Smooth muscle cell (in vitro differentiated cells): ENCODE measurements around the gene EXOC7. TPM values are rescaled to one million over a fixed set of nuclear protein-coding genes. Genes with fewer than 3 reads are reported as not detected.

Experiments used
- DNase-seq: peaks from one replicate; lab custom pipeline; 2025; ENCODE audit not compliant: unreplicated experiment; lab: John Stamatoyannopoulos, UW
- H2AFZ ChIP-seq: fragments of 200-600 bp; sonication (generic); 2 replicates; pipeline ENCODE4 v1.6.0; 2016; ENCODE audit warnings: antibody characterized with exemption, low read depth, mild to moderate bottlenecking
- H3F3A ChIP-seq: fragments of 200-600 bp; sonication (generic); 2 replicates; pipeline ENCODE4 v1.6.0; 2017; ENCODE audit warnings: antibody characterized with exemption, low read depth
- H3K27ac ChIP-seq: fragments of 200-600 bp; sonication (generic); 2 replicates; pipeline ENCODE4 v1.5.1; 2016; ENCODE audit warnings: low read depth, mild to moderate bottlenecking
- H3K27me3 ChIP-seq: fragments of 200-600 bp; sonication (generic); 2 replicates; pipeline ENCODE4 v1.6.1; 2016; ENCODE audit warnings: low read depth, mild to moderate bottlenecking
- H3K36me3 ChIP-seq: fragments of 200-600 bp; sonication (generic); 2 replicates; pipeline ENCODE4 v1.5.1; 2016; ENCODE audit warnings: low read depth
- H3K4me1 ChIP-seq: fragments of 200-600 bp; sonication (generic); 2 replicates; pipeline ENCODE4 v1.5.1; 2016; ENCODE audit warnings: low read depth
- H3K4me2 ChIP-seq: fragments of 200-600 bp; sonication (generic); 2 replicates; pipeline ENCODE4 v1.6.0; 2016; ENCODE audit warnings: mild to moderate bottlenecking
- H3K4me3 ChIP-seq: fragments of 200-600 bp; sonication (generic); 2 replicates; pipeline ENCODE4 v1.5.1; 2016; ENCODE audit warnings: mild to moderate bottlenecking
- H3K79me2 ChIP-seq: fragments of 200-600 bp; sonication (generic); 2 replicates; pipeline ENCODE4 v1.6.0; 2016; ENCODE audit warnings: low read depth, mild to moderate bottlenecking
- H3K9ac ChIP-seq: fragments of 200-600 bp; sonication (generic); 2 replicates; pipeline ENCODE4 v1.6.0; 2016; ENCODE audit warnings: low read depth
- H3K9me3 ChIP-seq: fragments of 200-600 bp; sonication (generic); replicated peaks from 2 replicates; pipeline ENCODE4 v1.5.1; 2016; ENCODE audit warnings: low read depth
- H4K20me1 ChIP-seq: fragments of 200-600 bp; sonication (generic); 2 replicates; pipeline ENCODE4 v1.6.0; 2016; ENCODE audit warnings: low read depth
- WGBS: methylation state at CpG from one replicate; pipeline ENCODE4 v1.1.7; 2016; ENCODE audit warnings: low lambda C conversion rate; 5-methylcytosine and 5-hydroxymethylcytosine counted together
- polyA plus RNA-seq: library from polyadenylated mRNA; unstranded; fragments of >200 nt; fragmentation: Nextera tagmentation; extraction: Ambion mirVana; gene quantifications from 2 replicates; pipeline ENCODE4 v1.2.1, GENCODE V29; 2016
- total RNA-seq: library from RNA; depleted of rRNA; stranded (reverse); fragments of >200 nt; gene quantifications from 2 replicates; pipeline ENCODE4 v1.2.3, GENCODE V29; 2014
- TF ChIP-seq, protein P1 (sequence below): fragments of 200-600 bp; sonication (generic); IDR thresholded peaks from 2 replicates; pipeline ENCODE4 v1.5.1; 2017; ENCODE audit warnings: borderline replicate concordance, mild to moderate bottlenecking, antibody characterized with exemption; ENCODE audit not compliant: insufficient read depth, poor library complexity, severe bottlenecking

EXOC7 gene
- total and polyA plus RNA-seq, 2 experiments from 2014 or later, result 59.1 to 70.3 TPM

DNA sequence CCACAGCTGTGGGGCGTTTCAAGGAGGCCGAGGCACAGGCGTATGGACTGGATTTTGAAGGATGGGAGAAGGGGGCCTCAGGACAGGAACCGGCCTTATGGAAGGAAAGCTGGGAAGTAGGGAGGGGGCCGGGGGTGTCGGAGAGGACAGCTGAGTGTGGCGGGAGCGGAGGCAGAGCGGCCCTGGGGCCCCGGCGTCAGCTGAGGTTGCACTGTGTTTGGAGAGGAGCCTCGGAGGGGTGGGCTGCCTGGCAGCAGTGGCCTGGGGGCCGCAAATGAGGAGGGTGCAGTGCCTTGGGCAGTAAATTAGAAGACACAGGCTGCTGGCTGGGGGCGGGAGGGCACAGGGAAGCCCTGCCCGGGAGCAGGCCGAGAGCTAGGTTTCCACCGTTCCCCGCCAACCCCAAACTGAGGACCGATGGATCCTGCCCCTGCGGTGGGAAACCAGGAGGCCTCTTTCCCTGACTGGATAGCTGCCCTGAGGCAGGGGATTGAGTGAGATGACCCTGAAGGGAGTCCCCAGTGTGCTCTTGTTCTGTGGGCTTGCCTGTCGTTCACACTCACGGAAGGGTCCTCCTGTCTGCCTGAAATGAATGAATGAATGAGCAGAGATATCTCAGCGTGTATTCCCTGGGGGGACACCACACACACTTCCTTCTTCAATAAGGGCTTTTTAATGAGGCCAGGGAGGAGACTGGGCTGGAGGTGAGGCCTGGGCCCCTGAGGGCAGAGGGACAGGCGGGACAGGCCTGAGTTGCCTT, 19.0 kb upstream of the EXOC7 start:
- Histone ChIP-seq H3K36me3 (no peaks in the 10 kb centered on the region), H3K4me3 (no peak overlapping the region), H3K9me3 (no peaks in the 10 kb centered on the region), H3K4me1 (no peaks in the 10 kb centered on the region), H4K20me1 (no peaks in the 10 kb centered on the region), H3K79me2 (no peaks in the 10 kb centered on the region), H3K27ac (no peak overlapping the region), H3K4me2 (no peak overlapping the region), H3K27me3 (peaks cover 6% of the 10 kb centered on the region), H3F3A (no peaks in the 10 kb centered on the region), H2AFZ (no peak overlapping the region), H3K9ac (no peak overlapping the region)
- no peak for DNase-seq
- 90% methylated on average over 24 of the region's 24 CpGs for WGBS
- TF ChIP-seq, protein P1, sequence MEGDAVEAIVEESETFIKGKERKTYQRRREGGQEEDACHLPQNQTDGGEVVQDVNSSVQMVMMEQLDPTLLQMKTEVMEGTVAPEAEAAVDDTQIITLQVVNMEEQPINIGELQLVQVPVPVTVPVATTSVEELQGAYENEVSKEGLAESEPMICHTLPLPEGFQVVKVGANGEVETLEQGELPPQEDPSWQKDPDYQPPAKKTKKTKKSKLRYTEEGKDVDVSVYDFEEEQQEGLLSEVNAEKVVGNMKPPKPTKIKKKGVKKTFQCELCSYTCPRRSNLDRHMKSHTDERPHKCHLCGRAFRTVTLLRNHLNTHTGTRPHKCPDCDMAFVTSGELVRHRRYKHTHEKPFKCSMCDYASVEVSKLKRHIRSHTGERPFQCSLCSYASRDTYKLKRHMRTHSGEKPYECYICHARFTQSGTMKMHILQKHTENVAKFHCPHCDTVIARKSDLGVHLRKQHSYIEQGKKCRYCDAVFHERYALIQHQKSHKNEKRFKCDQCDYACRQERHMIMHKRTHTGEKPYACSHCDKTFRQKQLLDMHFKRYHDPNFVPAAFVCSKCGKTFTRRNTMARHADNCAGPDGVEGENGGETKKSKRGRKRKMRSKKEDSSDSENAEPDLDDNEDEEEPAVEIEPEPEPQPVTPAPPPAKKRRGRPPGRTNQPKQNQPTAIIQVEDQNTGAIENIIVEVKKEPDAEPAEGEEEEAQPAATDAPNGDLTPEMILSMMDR, result no peak

DNA sequence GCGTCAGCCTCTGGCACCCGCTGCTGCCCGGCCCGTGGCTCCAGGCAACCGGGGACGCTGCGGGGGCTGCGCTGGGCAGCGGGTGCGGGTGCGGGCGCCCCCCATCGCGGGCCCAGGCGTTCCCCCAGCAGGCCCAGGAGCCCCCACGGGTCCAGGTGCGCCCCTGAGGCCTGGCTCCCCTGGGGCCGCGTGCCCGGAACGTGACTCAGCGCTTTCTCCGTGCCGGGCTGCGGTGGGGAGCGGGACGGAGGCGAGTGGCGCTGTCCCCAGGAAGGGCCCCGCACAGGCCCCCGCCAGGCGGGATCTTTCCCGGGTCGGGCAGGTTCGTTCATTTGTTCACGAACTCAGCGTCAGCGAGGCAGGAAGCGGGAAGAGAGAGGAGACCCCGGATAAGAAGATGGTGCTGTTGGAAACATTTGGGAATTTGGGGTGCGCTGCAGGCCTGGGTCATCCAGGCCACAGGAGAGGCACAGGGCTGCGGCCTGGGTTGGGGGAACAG, 18.4 kb upstream of the EXOC7 start:
- Histone ChIP-seq H3K27me3 (peaks cover 1% of the 10 kb centered on the region), H3K4me1 (no peaks in the 10 kb centered on the region)

DNA sequence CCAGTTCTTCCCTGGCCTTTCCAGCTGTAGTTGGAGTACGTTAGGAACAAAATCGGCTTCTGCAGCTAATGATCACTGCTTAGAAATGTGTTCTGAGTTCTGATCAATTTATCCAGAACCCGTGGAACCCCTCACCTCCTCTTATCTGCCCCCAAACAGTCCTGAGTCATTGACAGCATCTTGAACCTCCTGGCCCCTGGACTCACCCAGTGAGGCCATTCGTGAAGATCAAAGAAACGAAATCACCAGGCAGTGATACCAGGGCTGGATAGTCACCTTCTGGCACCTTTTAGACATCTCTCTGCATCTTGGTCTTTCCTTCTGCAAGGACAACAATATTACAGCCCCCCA, 17.0 kb upstream of the EXOC7 start:
- Histone ChIP-seq H3K9ac (no peak overlapping the region), H3K4me3 (no peak overlapping the region), H3K27ac (no peak overlapping the region), H3K79me2 (no peaks in the 10 kb centered on the region), H2AFZ (no peak overlapping the region), H3K36me3 (no peaks in the 10 kb centered on the region), H3K4me2 (no peak overlapping the region), H3K9me3 (no peaks in the 10 kb centered on the region), H3K4me1 (no peaks in the 10 kb centered on the region), H3K27me3 (no peaks in the 10 kb centered on the region), H4K20me1 (no peaks in the 10 kb centered on the region), H3F3A (no peaks in the 10 kb centered on the region)
- TF ChIP-seq, protein P1, result no peak
- WGBS, result 85% methylated on average over 5 of the region's 5 CpGs
- no peak for DNase-seq

More for the DNA sequence above, 18.4 kb upstream of the EXOC7 start:
- TF ChIP-seq, protein P1, result no peak
- Histone ChIP-seq H3K36me3 (no peaks in the 10 kb centered on the region), H2AFZ (peak overlapping the region; percentile 58), H4K20me1 (no peaks in the 10 kb centered on the region), H3K79me2 (no peaks in the 10 kb centered on the region), H3F3A (no peaks in the 10 kb centered on the region), H3K9me3 (no peaks in the 10 kb centered on the region), H3K9ac (no peak overlapping the region), H3K27ac (no peak overlapping the region), H3K4me3 (peak overlapping the region; percentile 18), H3K4me2 (peak overlapping the region; percentile 75)
- 54% methylated on average over 37 of the region's 42 CpGs for WGBS
- no peak for DNase-seq
